Measurements from ENCODE around the gene PTPRS. TPM values are rescaled to one million over a fixed set of nuclear protein-coding genes. Genes with fewer than 3 reads are reported as not detected.
A peak's percentile ranks its signal among the peaks of the same experiment; 100 is the strongest.

PTPRS gene
- total and polyA plus RNA-seq, 9 of the 15 experiments (the other 6 are each of a cell fraction or from before 2014, with no cell fraction given): 1.1 to 49.4 (median 14.1) TPM

GRCh38 chr19:5339950-5340636 lies 519 bp downstream of the PTPRS start (continued):
- TF ChIP-seq CTCFL (IDR thresholded peaks at IDR 0.05; ENCODE audit: borderline replicate concordance, insufficient read depth, low read depth, low read length, poor library complexity, severe bottlenecking) (peak; percentile 37), ATF1 (CRISPR knock-in tag; IDR thresholded peaks at IDR 0.05) (no peak), ATF1 (tag; IDR thresholded peaks at IDR 0.05) (0 out of 2 replicates have a peak, but pooled peaks have one; percentile 16), DDX20 (tag; IDR thresholded peaks at IDR 0.05; ENCODE audit: low read depth) (no peak), ARID3B (CRISPR knock-in tag; IDR thresholded peaks at IDR 0.05; ENCODE audit: borderline replicate concordance) (no peak), MEF2D (tag; conservative IDR thresholded peaks at IDR 0.05; ENCODE audit: low read depth) (no peak), JUND (IDR thresholded peaks at IDR 0.05; ENCODE audit: borderline replicate concordance, low read depth, low read length) (no peak), JUND (tag; IDR thresholded peaks at IDR 0.05; ENCODE audit: borderline replicate concordance, low read depth, low read length) (no peak), ILF3 (IDR thresholded peaks at IDR 0.05; ENCODE audit: borderline replicate concordance) (no peak), ZNF76 (CRISPR knock-in tag; IDR thresholded peaks at IDR 0.05; ENCODE audit: borderline replicate concordance) (no peak), YY1 (IDR thresholded peaks at IDR 0.05; ENCODE audit: borderline replicate concordance in 1 of 3, control insufficient read depth in 1 of 3, extremely low read depth in 1 of 3, insufficient read depth in 3 of 3, insufficient read length in 1 of 3, insufficient replicate concordance in 2 of 3, low read depth in 1 of 3, low read length in 2 of 3) (peak in 2 of 3 experiments; percentile 14 to 20), DACH1 (IDR thresholded peaks at IDR 0.05; ENCODE audit: partially characterized antibody) (no peak), E2F1 (CRISPR knock-in tag; IDR thresholded peaks at IDR 0.05) (no peak), TEAD2 (tag; IDR thresholded peaks at IDR 0.05) (no peak), ESRRA (IDR thresholded peaks at IDR 0.05; ENCODE audit: borderline replicate concordance, low read depth) (no peak), ZBTB7A (IDR thresholded peaks at IDR 0.05; ENCODE audit: borderline replicate concordance, control insufficient read depth, low read depth, low read length) (peak; percentile 69; the same call in 1 of the 2 replicates)

Data from K562 (cell line).